WTC11 (cell line): ENCODE measurements around the gene CDK18. TPM values are rescaled to one million over a fixed set of nuclear protein-coding genes. Genes with fewer than 3 reads are reported as not detected.

Experiments used
- ATAC-seq: fragments of 200-7000 bp; cut with Tn5 transposase; 2 replicates; pipeline ENCODE4 v1.10.0; 2021; ENCODE audit warnings: mild to moderate bottlenecking, moderate library complexity
- CTCF ChIA-PET: fragments of 300-600 bp; sonication (Branson Sonifier 250); formaldehyde crosslinking; loops from one replicate; lab custom pipeline; 2021; ENCODE audit warnings: antibody characterized with exemption; lab: Charles Lee
- POLR2A ChIA-PET: fragments of 350-600 bp; sonication (Branson Sonifier 250); formaldehyde crosslinking; loops from one replicate; lab custom pipeline; 2021; ENCODE audit warnings: antibody characterized with exemption; lab: Charles Lee
- DNase-seq: peaks from one replicate; pipeline ENCODE4 v3.0.0; 2021; ENCODE audit warnings: low spot score
- H3K27ac Mint-ChIP-seq: 2 replicates; pipeline ENCODE4 v1.8.0; 2021; ENCODE audit warnings: mixed read lengths
- H3K27me3 Mint-ChIP-seq: 2 replicates; pipeline ENCODE4 v1.8.0; 2021; ENCODE audit warnings: low read depth, mild to moderate bottlenecking, moderate library complexity, mixed read lengths
- H3K36me3 Mint-ChIP-seq: 2 replicates; pipeline ENCODE4 v1.8.0; 2021; ENCODE audit warnings: mixed read lengths
- H3K4me1 Mint-ChIP-seq: 2 replicates; pipeline ENCODE4 v1.8.0; 2022; ENCODE audit warnings: mixed read lengths
- H3K4me3 Mint-ChIP-seq: 2 replicates; pipeline ENCODE4 v1.8.0; 2021; ENCODE audit warnings: mild to moderate bottlenecking, moderate library complexity, mixed read lengths
- H3K9me3 Mint-ChIP-seq: 2 replicates; pipeline ENCODE4 v1.8.0; 2021; ENCODE audit warnings: mixed read lengths
- CBFB ChIP-seq: sonication (generic); formaldehyde crosslinking; IDR thresholded peaks from 2 replicates; pipeline ENCODE4 v1.8.1; 2022; ENCODE audit warnings: mild to moderate bottlenecking, low read depth, missing genetic modification reagents
- CREM ChIP-seq: sonication (generic); formaldehyde crosslinking; IDR thresholded peaks from 2 replicates; pipeline ENCODE4 v1.8.1; 2022; ENCODE audit warnings: mild to moderate bottlenecking, missing genetic modification reagents, moderate library complexity
- ELF4 ChIP-seq: sonication (generic); formaldehyde crosslinking; IDR thresholded peaks from 2 replicates; pipeline ENCODE4 v1.8.1; 2022; ENCODE audit warnings: low read depth, mild to moderate bottlenecking, moderate library complexity, missing genetic modification reagents
- JUN ChIP-seq: sonication (generic); formaldehyde crosslinking; IDR thresholded peaks from 2 replicates; pipeline ENCODE4 v1.8.0; 2023; ENCODE audit warnings: mild to moderate bottlenecking, missing genetic modification reagents
- KAT7 ChIP-seq: sonication (generic); formaldehyde crosslinking; IDR thresholded peaks from 2 replicates; pipeline ENCODE4 v1.8.1; 2023; ENCODE audit warnings: missing genetic modification reagents, mild to moderate bottlenecking, borderline replicate concordance
- NFE2L1 ChIP-seq: sonication (generic); formaldehyde crosslinking; IDR thresholded peaks from 2 replicates; pipeline ENCODE4 v1.8.1; 2023; ENCODE audit warnings: missing genetic modification reagents
- NR2C2 ChIP-seq: sonication (generic); formaldehyde crosslinking; IDR thresholded peaks from 2 replicates; pipeline ENCODE4 v1.8.0; 2022; ENCODE audit warnings: mild to moderate bottlenecking, missing genetic modification reagents
- RELA ChIP-seq: sonication (generic); formaldehyde crosslinking; IDR thresholded peaks from 2 replicates; pipeline ENCODE4 v1.8.1; 2022; ENCODE audit warnings: missing genetic modification reagents, mild to moderate bottlenecking, borderline replicate concordance
- SMAD4 ChIP-seq: sonication (generic); formaldehyde crosslinking; IDR thresholded peaks from 2 replicates; pipeline ENCODE4 v1.8.0; 2022; ENCODE audit warnings: mild to moderate bottlenecking, missing genetic modification reagents
- SP1 ChIP-seq: sonication (generic); formaldehyde crosslinking; conservative IDR thresholded peaks from 2 replicates; pipeline ENCODE4 v1.8.1; 2022; ENCODE audit warnings: missing genetic modification reagents
- TEAD1 ChIP-seq: sonication (generic); formaldehyde crosslinking; IDR thresholded peaks from 2 replicates; pipeline ENCODE4 v1.8.0; 2022; ENCODE audit warnings: mild to moderate bottlenecking, missing genetic modification reagents
- total RNA-seq: library from RNA; stranded (reverse); gene quantifications from 3 replicates; pipeline ENCODE4 v1.2.3, GENCODE V29; 2021
- TF ChIP-seq, protein P1 (sequence below): fragments of 250-450 bp; sonication (Bioruptor Pico); IDR thresholded peaks from 2 replicates; pipeline ENCODE4 v1.9.0; 2021; ENCODE audit warnings: moderate library complexity, mild to moderate bottlenecking, inconsistent platforms, borderline replicate concordance
- TF ChIP-seq, protein P2 (sequence below): sonication (generic); formaldehyde crosslinking; conservative IDR thresholded peaks from 2 replicates; pipeline ENCODE4 v1.8.1; 2023; ENCODE audit warnings: mild to moderate bottlenecking, low read depth, missing genetic modification reagents, moderate library complexity
- TF ChIP-seq, protein P3 (sequence below): sonication (generic); formaldehyde crosslinking; IDR thresholded peaks from 2 replicates; pipeline ENCODE4 v1.8.1; 2023; ENCODE audit warnings: mild to moderate bottlenecking, missing genetic modification reagents
- TF ChIP-seq, protein P4 (sequence below): sonication (generic); formaldehyde crosslinking; IDR thresholded peaks from 2 replicates; pipeline ENCODE4 v1.8.1; 2023; ENCODE audit warnings: mild to moderate bottlenecking, missing genetic modification reagents, moderate library complexity
- TF ChIP-seq, protein P5 (sequence below): fragments of 250-450 bp; sonication (Bioruptor Pico); IDR thresholded peaks from 2 replicates; pipeline ENCODE4 v2.1.2; 2022; ENCODE audit warnings: mild to moderate bottlenecking, moderate library complexity
- TF ChIP-seq, protein P6 (sequence below): sonication (generic); formaldehyde crosslinking; IDR thresholded peaks from 2 replicates; pipeline ENCODE4 v1.8.1; 2023; ENCODE audit warnings: mild to moderate bottlenecking, missing genetic modification reagents
- TF ChIP-seq, protein P7 (sequence below): fragments of 250-450 bp; sonication (Bioruptor Pico); IDR thresholded peaks from 2 replicates; pipeline ENCODE4 v1.9.0; 2021; ENCODE audit warnings: mild to moderate bottlenecking

Gene CDK18
- total RNA-seq, 1 experiment from 2014 or later: 71.9 TPM

DNA sequence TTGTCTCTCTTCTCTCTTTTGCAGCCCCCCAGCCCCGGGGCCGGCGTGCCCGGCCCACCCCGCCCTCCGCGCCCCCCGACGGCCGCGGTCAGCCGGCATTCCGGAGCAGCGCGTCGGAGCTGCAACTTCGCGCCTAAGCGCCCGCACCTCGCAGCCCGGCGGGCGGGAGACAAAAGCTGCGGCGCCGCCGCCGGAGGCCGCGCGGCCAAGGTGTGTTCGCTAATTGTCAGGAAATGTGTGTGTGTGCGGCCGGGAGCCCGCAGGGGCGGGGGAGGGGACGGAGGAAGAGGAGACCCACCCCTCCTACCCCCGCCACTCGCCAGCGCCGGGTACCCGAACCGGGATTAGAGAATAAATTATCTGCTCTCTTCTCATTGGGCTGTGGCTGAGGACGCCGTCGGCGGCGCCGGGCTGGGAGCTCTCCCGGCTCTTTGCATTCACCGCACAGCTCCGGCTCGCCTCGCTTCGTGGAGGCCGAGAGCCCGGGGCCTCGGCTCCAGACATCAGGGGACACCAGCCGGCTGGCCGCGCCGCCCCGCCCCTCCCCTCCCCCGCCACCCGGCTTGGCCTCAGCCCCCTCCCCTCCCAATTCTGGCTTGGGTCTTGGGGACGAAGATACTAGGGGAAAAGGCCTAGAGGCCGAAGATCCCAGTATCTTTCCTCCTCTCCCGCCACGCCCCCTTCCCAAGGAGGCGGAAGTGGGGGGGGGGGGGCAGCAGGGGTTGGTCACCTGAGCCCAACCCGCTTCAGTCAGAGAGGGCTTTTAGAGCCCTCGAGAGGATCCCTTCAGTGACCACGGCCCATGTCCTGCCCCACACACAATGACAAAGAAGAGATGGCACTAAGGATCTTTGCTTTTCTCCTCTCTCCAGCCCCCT, 47.4 kb upstream of the CDK18 start (continued):
- no peak for TF ChIP-seq TEAD1 (CRISPR knock-in tag)
- no peak; the same call in 1 of the 2 replicates for TF ChIP-seq CREM (CRISPR knock-in tag)
- TF ChIP-seq, protein P1, sequence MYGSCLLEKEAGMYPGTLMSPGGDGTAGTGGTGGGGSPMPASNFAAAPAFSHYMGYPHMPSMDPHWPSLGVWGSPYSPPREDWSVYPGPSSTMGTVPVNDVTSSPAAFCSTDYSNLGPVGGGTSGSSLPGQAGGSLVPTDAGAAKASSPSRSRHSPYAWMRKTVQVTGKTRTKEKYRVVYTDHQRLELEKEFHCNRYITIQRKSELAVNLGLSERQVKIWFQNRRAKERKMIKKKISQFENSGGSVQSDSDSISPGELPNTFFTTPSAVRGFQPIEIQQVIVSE (CRISPR knock-in tag): no peak

DNA sequence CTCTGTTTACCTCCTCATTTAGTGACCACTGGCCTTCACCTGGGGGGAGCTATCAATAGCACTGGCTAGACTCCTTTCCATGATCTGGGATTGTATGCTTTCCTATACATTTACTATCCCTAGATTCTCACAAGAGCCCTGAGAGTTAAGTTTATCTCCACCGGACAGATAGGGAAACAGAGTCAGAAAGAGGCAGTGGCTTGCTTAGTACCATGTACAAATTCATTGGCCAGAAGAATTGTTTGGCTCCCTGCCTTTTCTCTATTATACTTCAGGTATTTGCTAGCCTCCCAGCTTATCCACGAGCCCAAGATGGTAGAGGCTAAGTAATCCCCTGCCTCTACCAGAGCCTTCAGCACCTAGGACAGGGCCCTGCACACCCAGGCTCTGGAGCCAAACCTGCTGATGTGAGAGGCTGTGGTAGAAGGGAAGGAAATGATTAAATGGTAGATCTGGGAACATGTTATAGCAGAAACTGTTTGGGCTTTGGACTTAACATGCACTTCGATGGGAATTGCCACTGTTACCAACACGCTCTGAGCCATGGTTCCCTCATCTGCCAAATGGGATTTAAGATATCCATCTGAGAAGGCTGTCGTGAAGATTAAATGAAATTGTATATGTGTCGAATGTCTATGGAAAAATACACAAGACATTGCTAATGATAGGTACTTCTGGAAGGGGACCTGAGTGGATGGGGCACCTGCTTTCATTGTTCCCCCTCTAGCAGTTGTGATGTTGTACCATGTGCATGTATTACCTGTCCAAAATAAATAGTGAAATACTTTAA, 45.5 kb upstream of the CDK18 start:
- Mint-ChIP-seq H3K27me3 (peaks cover 4% of the 10 kb centered on the region), H3K4me1 (peaks cover 23% of the 10 kb centered on the region), H3K36me3 (no peaks in the 10 kb centered on the region), H3K4me3 (no peak overlapping the region), H3K9me3 (no peaks in the 10 kb centered on the region), H3K27ac (no peak overlapping the region)
- DNase-seq (peak; percentile 79), ATAC-seq (peak; percentile 16; the same call in 1 of the 2 replicates)
- ChIA-PET CTCF (interaction anchor here (0.5 to 12.4 kb wide), 10 partner anchors 11 to 1048 kb away, joined by 3 to 205 read pairs (median 12); no protein-coding TSS in a partner anchor), POLR2A (no interaction called here)
- TF ChIP-seq, protein P2, sequence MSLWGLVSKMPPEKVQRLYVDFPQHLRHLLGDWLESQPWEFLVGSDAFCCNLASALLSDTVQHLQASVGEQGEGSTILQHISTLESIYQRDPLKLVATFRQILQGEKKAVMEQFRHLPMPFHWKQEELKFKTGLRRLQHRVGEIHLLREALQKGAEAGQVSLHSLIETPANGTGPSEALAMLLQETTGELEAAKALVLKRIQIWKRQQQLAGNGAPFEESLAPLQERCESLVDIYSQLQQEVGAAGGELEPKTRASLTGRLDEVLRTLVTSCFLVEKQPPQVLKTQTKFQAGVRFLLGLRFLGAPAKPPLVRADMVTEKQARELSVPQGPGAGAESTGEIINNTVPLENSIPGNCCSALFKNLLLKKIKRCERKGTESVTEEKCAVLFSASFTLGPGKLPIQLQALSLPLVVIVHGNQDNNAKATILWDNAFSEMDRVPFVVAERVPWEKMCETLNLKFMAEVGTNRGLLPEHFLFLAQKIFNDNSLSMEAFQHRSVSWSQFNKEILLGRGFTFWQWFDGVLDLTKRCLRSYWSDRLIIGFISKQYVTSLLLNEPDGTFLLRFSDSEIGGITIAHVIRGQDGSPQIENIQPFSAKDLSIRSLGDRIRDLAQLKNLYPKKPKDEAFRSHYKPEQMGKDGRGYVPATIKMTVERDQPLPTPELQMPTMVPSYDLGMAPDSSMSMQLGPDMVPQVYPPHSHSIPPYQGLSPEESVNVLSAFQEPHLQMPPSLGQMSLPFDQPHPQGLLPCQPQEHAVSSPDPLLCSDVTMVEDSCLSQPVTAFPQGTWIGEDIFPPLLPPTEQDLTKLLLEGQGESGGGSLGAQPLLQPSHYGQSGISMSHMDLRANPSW (CRISPR knock-in tag): no peak
- no peak for TF ChIP-seq ELF4
- no peak for TF ChIP-seq KAT7 (CRISPR knock-in tag)
- TF ChIP-seq CBFB (CRISPR knock-in tag): no peak
- TF ChIP-seq, protein P3, sequence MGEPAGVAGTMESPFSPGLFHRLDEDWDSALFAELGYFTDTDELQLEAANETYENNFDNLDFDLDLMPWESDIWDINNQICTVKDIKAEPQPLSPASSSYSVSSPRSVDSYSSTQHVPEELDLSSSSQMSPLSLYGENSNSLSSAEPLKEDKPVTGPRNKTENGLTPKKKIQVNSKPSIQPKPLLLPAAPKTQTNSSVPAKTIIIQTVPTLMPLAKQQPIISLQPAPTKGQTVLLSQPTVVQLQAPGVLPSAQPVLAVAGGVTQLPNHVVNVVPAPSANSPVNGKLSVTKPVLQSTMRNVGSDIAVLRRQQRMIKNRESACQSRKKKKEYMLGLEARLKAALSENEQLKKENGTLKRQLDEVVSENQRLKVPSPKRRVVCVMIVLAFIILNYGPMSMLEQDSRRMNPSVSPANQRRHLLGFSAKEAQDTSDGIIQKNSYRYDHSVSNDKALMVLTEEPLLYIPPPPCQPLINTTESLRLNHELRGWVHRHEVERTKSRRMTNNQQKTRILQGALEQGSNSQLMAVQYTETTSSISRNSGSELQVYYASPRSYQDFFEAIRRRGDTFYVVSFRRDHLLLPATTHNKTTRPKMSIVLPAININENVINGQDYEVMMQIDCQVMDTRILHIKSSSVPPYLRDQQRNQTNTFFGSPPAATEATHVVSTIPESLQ (CRISPR knock-in tag): no peak
- TF ChIP-seq SP1 (CRISPR knock-in tag): no peak
- TF ChIP-seq CREM (CRISPR knock-in tag): 0 out of 2 replicates have a peak, but pooled peaks have one; percentile 42
- 0 out of 2 replicates have a peak, but pooled peaks have one; percentile 16 for TF ChIP-seq RELA (CRISPR knock-in tag)
- TF ChIP-seq NR2C2 (CRISPR knock-in tag): no peak
- TF ChIP-seq, protein P4, sequence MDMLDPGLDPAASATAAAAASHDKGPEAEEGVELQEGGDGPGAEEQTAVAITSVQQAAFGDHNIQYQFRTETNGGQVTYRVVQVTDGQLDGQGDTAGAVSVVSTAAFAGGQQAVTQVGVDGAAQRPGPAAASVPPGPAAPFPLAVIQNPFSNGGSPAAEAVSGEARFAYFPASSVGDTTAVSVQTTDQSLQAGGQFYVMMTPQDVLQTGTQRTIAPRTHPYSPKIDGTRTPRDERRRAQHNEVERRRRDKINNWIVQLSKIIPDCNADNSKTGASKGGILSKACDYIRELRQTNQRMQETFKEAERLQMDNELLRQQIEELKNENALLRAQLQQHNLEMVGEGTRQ (CRISPR knock-in tag): no peak
- TF ChIP-seq NFE2L1 (CRISPR knock-in tag): peak; percentile 72; the same call in 1 of the 2 replicates
- TF ChIP-seq, protein P5, sequence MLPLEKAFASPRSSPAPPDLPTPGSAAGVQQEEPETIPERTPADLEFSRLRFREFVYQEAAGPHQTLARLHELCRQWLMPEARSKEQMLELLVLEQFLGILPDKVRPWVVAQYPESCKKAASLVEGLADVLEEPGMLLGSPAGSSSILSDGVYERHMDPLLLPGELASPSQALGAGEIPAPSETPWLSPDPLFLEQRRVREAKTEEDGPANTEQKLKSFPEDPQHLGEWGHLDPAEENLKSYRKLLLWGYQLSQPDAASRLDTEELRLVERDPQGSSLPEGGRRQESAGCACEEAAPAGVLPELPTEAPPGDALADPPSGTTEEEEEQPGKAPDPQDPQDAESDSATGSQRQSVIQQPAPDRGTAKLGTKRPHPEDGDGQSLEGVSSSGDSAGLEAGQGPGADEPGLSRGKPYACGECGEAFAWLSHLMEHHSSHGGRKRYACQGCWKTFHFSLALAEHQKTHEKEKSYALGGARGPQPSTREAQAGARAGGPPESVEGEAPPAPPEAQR (CRISPR knock-in tag): no peak
- no peak for TF ChIP-seq SMAD4 (CRISPR knock-in tag)
- TF ChIP-seq, protein P6, sequence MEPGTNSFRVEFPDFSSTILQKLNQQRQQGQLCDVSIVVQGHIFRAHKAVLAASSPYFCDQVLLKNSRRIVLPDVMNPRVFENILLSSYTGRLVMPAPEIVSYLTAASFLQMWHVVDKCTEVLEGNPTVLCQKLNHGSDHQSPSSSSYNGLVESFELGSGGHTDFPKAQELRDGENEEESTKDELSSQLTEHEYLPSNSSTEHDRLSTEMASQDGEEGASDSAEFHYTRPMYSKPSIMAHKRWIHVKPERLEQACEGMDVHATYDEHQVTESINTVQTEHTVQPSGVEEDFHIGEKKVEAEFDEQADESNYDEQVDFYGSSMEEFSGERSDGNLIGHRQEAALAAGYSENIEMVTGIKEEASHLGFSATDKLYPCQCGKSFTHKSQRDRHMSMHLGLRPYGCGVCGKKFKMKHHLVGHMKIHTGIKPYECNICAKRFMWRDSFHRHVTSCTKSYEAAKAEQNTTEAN (CRISPR knock-in tag): 0 out of 2 replicates have a peak, but pooled peaks have one; percentile 27
- TF ChIP-seq JUN: no peak
- TF ChIP-seq, protein P7, sequence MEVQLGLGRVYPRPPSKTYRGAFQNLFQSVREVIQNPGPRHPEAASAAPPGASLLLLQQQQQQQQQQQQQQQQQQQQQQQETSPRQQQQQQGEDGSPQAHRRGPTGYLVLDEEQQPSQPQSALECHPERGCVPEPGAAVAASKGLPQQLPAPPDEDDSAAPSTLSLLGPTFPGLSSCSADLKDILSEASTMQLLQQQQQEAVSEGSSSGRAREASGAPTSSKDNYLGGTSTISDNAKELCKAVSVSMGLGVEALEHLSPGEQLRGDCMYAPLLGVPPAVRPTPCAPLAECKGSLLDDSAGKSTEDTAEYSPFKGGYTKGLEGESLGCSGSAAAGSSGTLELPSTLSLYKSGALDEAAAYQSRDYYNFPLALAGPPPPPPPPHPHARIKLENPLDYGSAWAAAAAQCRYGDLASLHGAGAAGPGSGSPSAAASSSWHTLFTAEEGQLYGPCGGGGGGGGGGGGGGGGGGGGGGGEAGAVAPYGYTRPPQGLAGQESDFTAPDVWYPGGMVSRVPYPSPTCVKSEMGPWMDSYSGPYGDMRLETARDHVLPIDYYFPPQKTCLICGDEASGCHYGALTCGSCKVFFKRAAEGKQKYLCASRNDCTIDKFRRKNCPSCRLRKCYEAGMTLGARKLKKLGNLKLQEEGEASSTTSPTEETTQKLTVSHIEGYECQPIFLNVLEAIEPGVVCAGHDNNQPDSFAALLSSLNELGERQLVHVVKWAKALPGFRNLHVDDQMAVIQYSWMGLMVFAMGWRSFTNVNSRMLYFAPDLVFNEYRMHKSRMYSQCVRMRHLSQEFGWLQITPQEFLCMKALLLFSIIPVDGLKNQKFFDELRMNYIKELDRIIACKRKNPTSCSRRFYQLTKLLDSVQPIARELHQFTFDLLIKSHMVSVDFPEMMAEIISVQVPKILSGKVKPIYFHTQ (CRISPR knock-in tag): no peak
